HepG2 (cell line): ENCODE data around the gene RBM3. TPM values are rescaled to one million over a fixed set of nuclear protein-coding genes. Genes with fewer than 3 reads are reported as not detected.

Experiments
- ATAC-seq: fragments of 200-7000 bp; cut with Tn5 transposase; 3 replicates; pipeline ENCODE4 v1.9.1; 2020; ENCODE audit warnings: mild to moderate bottlenecking, moderate library complexity
- BruUV-seq: library from RNA; stranded (reverse); fragments of 400-500 nt; replicated peaks from 2 replicates; lab custom pipeline; 2021; lab: Mats Ljungman, UMichigan
- CTCF ChIA-PET: fragments of 300-600 bp; formaldehyde crosslinking; extraction: SDS; loops from one replicate; lab custom pipeline; 2021; ENCODE audit warnings: low total read pairs, inconsistent platforms, low intra/inter-chr PET ratio; lab: Yijun Ruan, JAX
- POLR2A ChIA-PET: fragments of 350-600 bp; sonication (Branson Sonifier 250); formaldehyde crosslinking; loops from one replicate; lab custom pipeline; 2020; ENCODE audit warnings: antibody characterized with exemption, inconsistent platforms; lab: Yijun Ruan, JAX
- DNase-seq: peaks from one replicate; pipeline ENCODE4 v3.0.0-alpha.2; 2015; ENCODE audit warnings: low spot score
- FAIRE-seq: peaks from 3 replicates; lab custom pipeline; 2011; peaks lifted over from hg19 to GRCh38; lab: Jason Lieb, UNC
- H2AFZ ChIP-seq: one replicate; pipeline ENCODE4 v1.6.1; 2011; ENCODE audit warnings: low read length, inconsistent platforms
- H3K27ac ChIP-seq: fragments of 300-600 bp; 3 replicates; pipeline ENCODE4 v1.8.0; 2011; ENCODE audit warnings: mixed run types, mild to moderate bottlenecking, mixed read lengths, low read length, inconsistent platforms; ENCODE audit not compliant: insufficient read depth; ENCODE audit errors: extremely low read length
- H3K27me3 ChIP-seq, 2 experiments: fragments of 200-600 bp in 1 of 2; 2 replicates in 1 of 2; 3 replicates in 1 of 2; pipeline versions ENCODE4 v1.6.0 to v1.8.0; 2011; ENCODE audit warnings: low read length in 2 of 2, mild to moderate bottlenecking in 2 of 2, moderate library complexity in 2 of 2, inconsistent platforms in 1 of 2; ENCODE audit not compliant: insufficient read depth in 2 of 2, control insufficient read depth in 1 of 2
- H3K36me3 ChIP-seq, 2 experiments: fragments of 200-600 bp in 1 of 2; replicated peaks in 1 of 2; 2 replicates in 1 of 2; 3 replicates in 1 of 2; pipeline versions ENCODE4 v1.5.1 to v1.8.0; 2011; ENCODE audit warnings: low read length in 2 of 2, inconsistent platforms in 1 of 2; ENCODE audit not compliant: insufficient read depth in 2 of 2, control insufficient read depth in 1 of 2
- H3K4me1 ChIP-seq: 2 replicates; pipeline ENCODE4 v1.5.1; 2012; ENCODE audit warnings: low read length, inconsistent platforms; ENCODE audit not compliant: insufficient read depth
- H3K4me2 ChIP-seq: 2 replicates; pipeline ENCODE4 v1.6.0; 2011; ENCODE audit warnings: low read depth, low read length, inconsistent platforms
- H3K4me3 ChIP-seq, 3 experiments: fragments of 200-600 bp in 1 of 3; sonication (generic), shearing (Covaris generic) in 1 of 3; replicated peaks in 1 of 3; 2 replicates each; pipeline ENCODE4 v1.5.1; 2011 to 2016; ENCODE audit warnings: low read length in 3 of 3, inconsistent platforms in 2 of 3, low read depth in 2 of 3, mild to moderate bottlenecking in 2 of 3, control low read depth in 1 of 3, mixed read lengths in 1 of 3; ENCODE audit not compliant: insufficient read depth in 1 of 3
- H3K79me2 ChIP-seq: one replicate; pipeline ENCODE4 v1.6.1; 2011; ENCODE audit warnings: low read length, inconsistent platforms; ENCODE audit not compliant: insufficient read depth
- H3K9ac ChIP-seq: 2 replicates; pipeline ENCODE4 v1.6.0; 2011; ENCODE audit warnings: mild to moderate bottlenecking, low read depth, low read length, inconsistent platforms; ENCODE audit not compliant: insufficient read depth
- H3K9me3 ChIP-seq: 2 replicates; pipeline ENCODE4 v1.5.1; 2012; ENCODE audit warnings: mild to moderate bottlenecking, low read length
- H4K20me1 ChIP-seq: 2 replicates; pipeline ENCODE4 v1.6.0; 2011; ENCODE audit warnings: inconsistent platforms, mild to moderate bottlenecking, low read length, moderate library complexity; ENCODE audit not compliant: insufficient read depth
- GTF3A ChIP-seq: sonication (generic); formaldehyde crosslinking; conservative IDR thresholded peaks from 2 replicates; pipeline ENCODE4 v1.4.0; 2020; ENCODE audit warnings: mild to moderate bottlenecking, missing genetic modification reagents
- SIX4 ChIP-seq: sonication (generic); formaldehyde crosslinking; IDR thresholded peaks from 2 replicates; pipeline ENCODE4 v1.4.0; 2020; ENCODE audit warnings: missing genetic modification reagents
- USF2 ChIP-seq, 2 experiments: sonication (generic) in 1 of 2; formaldehyde crosslinking in 1 of 2; IDR thresholded peaks; 2 replicates each; pipeline versions ENCODE4 v1.5.1 to v1.6.1; 2011 to 2020; ENCODE audit warnings: borderline replicate concordance in 1 of 2, low read depth in 1 of 2, low read length in 1 of 2, mild to moderate bottlenecking in 1 of 2, missing genetic modification reagents in 1 of 2, moderate library complexity in 1 of 2
- ZNF460 ChIP-seq: sonication (generic); formaldehyde crosslinking; IDR thresholded peaks from 2 replicates; pipeline ENCODE4 v1.5.1; 2020; ENCODE audit warnings: missing genetic modification reagents, mild to moderate bottlenecking, borderline replicate concordance
- ZNF547 ChIP-seq: sonication (generic); formaldehyde crosslinking; IDR thresholded peaks from 2 replicates; pipeline ENCODE4 v1.5.1; 2020; ENCODE audit warnings: mild to moderate bottlenecking, missing genetic modification reagents
- ZNF598 ChIP-seq: sonication (generic); formaldehyde crosslinking; IDR thresholded peaks from 2 replicates; pipeline ENCODE4 v1.5.1; 2020; ENCODE audit warnings: mild to moderate bottlenecking, missing genetic modification reagents, borderline replicate concordance
- WGBS: methylation state at CpG from one replicate; pipeline ENCODE4 v1.1.6; 2017; ENCODE audit warnings: low lambda C conversion rate; 5-methylcytosine and 5-hydroxymethylcytosine counted together
- in situ Hi-C: cut with HindIII; loops from 2 replicates; pipeline ENCODE4 v1.10.0; 2017; ENCODE audit warnings: low pct_unique_long_range_greater_than_20kb; ENCODE audit not compliant: extremely low pct_ligation_motif_present
- intact Hi-C: fragments of 100-400 bp; cut with micrococcal nuclease; formaldehyde crosslinking; loops from one replicate; pipeline ENCODE4 v1.10.0; 2022; ENCODE audit not compliant: unreplicated experiment
- polyA plus RNA-seq, 8 experiments: library from polyadenylated mRNA; depleted of rRNA in 3 of 8; stranded (reverse) in 7 of 8; unstranded in 1 of 8; fragments of >200 nt; fragmentation: Illumina TruSeq in 4 of 8; extraction: Trizol in 4 of 8; gene quantifications; 2 replicates each; pipeline versions ENCODE4 v1.2.1 to v1.2.3, GENCODE V29; 2011 to 2016; ENCODE audit warnings: low read depth in 4 of 8, missing spikeins in 1 of 8, mixed read lengths in 1 of 8; ENCODE audit not compliant: insufficient read depth in 1 of 8
- total RNA-seq, 5 experiments: library from RNA; depleted of rRNA; stranded (reverse); fragments of >200 nt; fragmentation: Illumina TruSeq; extraction: Trizol; gene quantifications; 2 replicates each; pipeline ENCODE4 v1.2.3, GENCODE V29; 2016; ENCODE audit warnings: low read depth in 1 of 5
- TF ChIP-seq, protein P1 (sequence below): sonication (generic); formaldehyde crosslinking; IDR thresholded peaks from 2 replicates; pipeline ENCODE4 v1.4.0; 2020; ENCODE audit warnings: mild to moderate bottlenecking, missing genetic modification reagents, borderline replicate concordance
- TF ChIP-seq, protein P2 (sequence below): sonication (generic); formaldehyde crosslinking; IDR thresholded peaks from 2 replicates; pipeline ENCODE4 v1.4.0; 2020; ENCODE audit warnings: missing genetic modification reagents

RBM3 gene
- total and polyA plus RNA-seq, 2 of the 13 experiments (the other 11 are each of a cell fraction or from before 2014, with no cell fraction given) = 123 to 182 TPM

DNA sequence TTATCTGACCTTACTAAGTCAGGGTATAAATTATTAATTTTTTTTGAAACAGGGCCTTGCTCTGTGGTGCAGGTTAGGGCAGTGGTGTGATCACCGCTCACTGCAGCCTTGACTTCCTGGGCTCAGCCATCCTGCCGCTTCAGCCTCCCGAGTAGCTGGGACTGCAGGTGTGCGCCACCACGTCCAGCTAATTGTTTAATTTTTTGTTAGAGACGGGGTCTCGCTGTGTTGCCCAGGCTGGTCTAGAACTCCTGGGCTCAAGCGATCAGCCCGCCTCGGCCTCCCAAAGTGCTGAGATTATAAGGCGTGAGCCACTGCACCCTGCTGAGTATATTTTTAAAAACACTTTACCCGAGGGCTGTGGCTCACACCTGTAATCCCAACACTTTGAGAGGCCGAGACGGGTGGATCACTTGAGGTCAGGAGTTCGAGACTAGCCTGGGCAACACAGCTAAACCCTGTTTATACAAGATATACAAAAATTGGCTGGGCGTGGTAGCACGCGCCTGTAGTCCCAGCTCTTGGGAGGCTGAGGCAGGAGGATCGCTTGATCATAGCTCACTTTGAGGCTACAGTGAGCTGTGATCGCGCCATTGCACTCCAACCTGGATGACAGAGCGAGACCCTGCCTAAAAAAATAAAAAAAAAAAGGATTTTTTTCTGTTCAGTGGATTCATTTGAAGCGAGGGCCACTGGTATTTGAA lies 35.5 kb upstream of the RBM3 start:
- Histone ChIP-seq H3K9me3 (no peaks in the 10 kb centered on the region), H2AFZ (no peak overlapping the region), H3K79me2 (peaks cover 10% of the 10 kb centered on the region), H3K27ac (peak overlapping the region; percentile 33), H4K20me1 (no peaks in the 10 kb centered on the region), H3K27me3 (no peaks in the 10 kb centered on the region), H3K9ac (peak overlapping the region; percentile 64), H3K4me3 (peak overlapping the region in 1 of 3 experiments; percentile 28; a peak in 1 of 6 replicates), H3K36me3 (no peaks in the 10 kb centered on the region), H3K4me2 (peak overlapping the region; percentile 53), H3K4me1 (peaks cover 26% of the 10 kb centered on the region)
- intact Hi-C loops = loop anchor here (10.0 kb wide), 1 partner anchor 64 kb away; the partner anchor contains the start of genes FTSJ1 and SLC38A5
- POLR2A ChIA-PET = interaction anchor here (0.6 to 3.1 kb wide), 11 partner anchors 9 to 1894 kb away, joined by 3 to 28 read pairs (median 4); partner anchors contain the start of genes EBP and RBM3
- in situ Hi-C loops = no loop called here
- FAIRE-seq = no peak
- WGBS = 86% methylated on average over 19 of the region's 23 CpGs
- CTCF ChIA-PET = no interaction called here
- TF ChIP-seq, protein P1, sequence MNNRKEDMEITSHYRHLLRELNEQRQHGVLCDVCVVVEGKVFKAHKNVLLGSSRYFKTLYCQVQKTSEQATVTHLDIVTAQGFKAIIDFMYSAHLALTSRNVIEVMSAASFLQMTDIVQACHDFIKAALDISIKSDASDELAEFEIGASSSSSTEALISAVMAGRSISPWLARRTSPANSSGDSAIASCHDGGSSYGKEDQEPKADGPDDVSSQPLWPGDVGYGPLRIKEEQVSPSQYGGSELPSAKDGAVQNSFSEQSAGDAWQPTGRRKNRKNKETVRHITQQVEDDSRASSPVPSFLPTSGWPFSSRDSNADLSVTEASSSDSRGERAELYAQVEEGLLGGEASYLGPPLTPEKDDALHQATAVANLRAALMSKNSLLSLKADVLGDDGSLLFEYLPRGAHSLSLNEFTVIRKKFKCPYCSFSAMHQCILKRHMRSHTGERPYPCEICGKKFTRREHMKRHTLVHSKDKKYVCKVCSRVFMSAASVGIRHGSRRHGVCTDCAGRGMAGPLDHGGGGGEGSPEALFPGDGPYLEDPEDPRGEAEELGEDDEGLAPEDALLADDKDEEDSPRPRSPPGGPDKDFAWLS (CRISPR knock-in tag) = no peak
- no peak for TF ChIP-seq ZNF547
- TF ChIP-seq GTF3A (CRISPR knock-in tag) = no peak
- TF ChIP-seq ZNF460 (CRISPR knock-in tag) = peak; percentile 57; the same call in 1 of the 2 replicates
- TF ChIP-seq, protein P2, sequence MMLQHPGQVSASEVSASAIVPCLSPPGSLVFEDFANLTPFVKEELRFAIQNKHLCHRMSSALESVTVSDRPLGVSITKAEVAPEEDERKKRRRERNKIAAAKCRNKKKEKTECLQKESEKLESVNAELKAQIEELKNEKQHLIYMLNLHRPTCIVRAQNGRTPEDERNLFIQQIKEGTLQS (CRISPR knock-in tag) = no peak
- no peak for TF ChIP-seq USF2 (IDR thresholded peaks at IDR 0.05; ENCODE audit: low read depth, low read length)
- no peak for TF ChIP-seq USF2 (CRISPR knock-in tag; IDR thresholded peaks at IDR 0.05; ENCODE audit: borderline replicate concordance)
- TF ChIP-seq ZNF598 (CRISPR knock-in tag) = no peak
- no peak for TF ChIP-seq SIX4 (CRISPR knock-in tag)
- DNase-seq = no peak
- no peak for ATAC-seq
- BruUV-seq = no TSS peak
